Epithelial cell of proximal tubule (primary cell): Measurements from ENCODE around the gene CYTH1. TPM values are rescaled to one million over a fixed set of nuclear protein-coding genes. Genes with fewer than 3 reads are reported as not detected.

Source experiments
- DNase-seq: peaks from one replicate; pipeline ENCODE4 v3.0.0-alpha.2; 2011; ENCODE audit warnings: low read depth
- H3K4me3 ChIP-seq: 2 replicates; pipeline ENCODE4 v1.5.1; 2011; ENCODE audit warnings: low read depth, mild to moderate bottlenecking, low read length
- CTCF ChIP-seq: conservative IDR thresholded peaks from 2 replicates; pipeline ENCODE4 v1.5.1; 2012; ENCODE audit warnings: low read depth, mild to moderate bottlenecking, low read length
- total RNA-seq: library from RNA; depleted of rRNA; stranded (reverse); fragments of >200 nt; gene quantifications from 2 replicates; pipeline ENCODE4 v1.2.3, GENCODE V29; 2015

Gene CYTH1
- total RNA-seq, 1 donor from 2014 or later = 16.8 TPM

DNA sequence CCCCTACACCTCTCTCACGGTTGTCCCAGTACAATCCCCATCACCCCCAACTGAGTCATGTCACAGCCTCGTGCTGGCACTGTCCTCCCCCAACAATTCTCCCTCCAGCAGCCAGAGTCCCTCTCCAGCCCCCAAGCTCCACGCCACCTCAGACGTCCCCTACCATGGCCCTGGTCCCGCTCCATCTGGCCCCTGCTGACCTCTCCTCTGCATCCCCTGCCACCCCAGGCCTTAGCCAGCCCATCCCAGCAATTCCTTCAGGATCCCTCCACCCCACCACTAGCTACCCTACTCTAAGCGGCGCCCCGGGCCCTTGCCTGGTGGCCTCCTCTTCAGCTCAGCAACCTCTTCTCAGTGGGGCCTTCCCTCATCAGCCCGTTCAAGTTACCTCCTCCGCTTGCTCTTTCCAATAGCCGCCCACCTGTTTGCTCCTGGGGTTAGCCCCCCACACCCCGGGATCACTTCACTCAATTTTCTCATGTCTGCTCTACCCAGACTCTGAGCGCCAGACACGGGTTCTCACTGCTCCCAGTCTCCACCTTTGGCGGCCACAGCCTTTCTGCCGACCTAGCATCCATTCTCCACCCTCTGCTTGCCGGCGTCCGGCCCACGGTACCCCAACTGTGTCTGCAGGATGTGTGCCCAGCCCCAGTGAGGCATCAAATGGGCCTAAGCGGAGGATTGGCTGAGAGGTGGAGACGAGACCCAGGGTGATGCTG lies 112.7 kb downstream of the CYTH1 start:
- DNase-seq = no peak
- TF ChIP-seq CTCF = no peak
- no peak overlapping the region for H3K4me3 ChIP-seq

GRCh38 chr17:78668847-78669246 lies 113.2 kb downstream of the CYTH1 start:
- TF ChIP-seq CTCF = no peak
- DNase-seq = no peak
- no peak overlapping the region for H3K4me3 ChIP-seq

GRCh38 chr17:78667741-78668640 lies 114.1 kb downstream of the CYTH1 start:
- H3K4me3 ChIP-seq = no peak overlapping the region
- no peak for DNase-seq
- TF ChIP-seq CTCF = no peak

DNA sequence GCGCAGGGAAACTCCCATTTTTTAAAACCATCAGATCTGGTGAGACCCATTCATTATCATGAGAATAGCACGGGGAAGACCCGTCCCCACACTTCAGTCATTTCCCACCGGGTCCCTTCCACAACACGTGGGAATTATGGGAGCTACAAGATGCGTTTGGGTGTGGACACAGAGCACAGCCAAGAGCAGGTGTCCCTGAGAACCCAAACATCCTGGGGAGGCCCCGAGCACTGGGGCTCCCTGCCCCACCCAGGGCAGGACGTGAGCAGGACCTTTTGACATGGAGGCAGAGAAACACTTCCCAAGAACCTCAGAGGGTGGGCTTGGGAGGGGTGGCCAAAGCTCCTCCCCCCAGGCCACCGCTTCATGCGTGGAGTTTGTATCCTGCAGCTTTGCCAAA lies 115.0 kb downstream of the CYTH1 start:
- H3K4me3 ChIP-seq = no peak overlapping the region
- TF ChIP-seq CTCF = no peak
- no peak for DNase-seq

DNA sequence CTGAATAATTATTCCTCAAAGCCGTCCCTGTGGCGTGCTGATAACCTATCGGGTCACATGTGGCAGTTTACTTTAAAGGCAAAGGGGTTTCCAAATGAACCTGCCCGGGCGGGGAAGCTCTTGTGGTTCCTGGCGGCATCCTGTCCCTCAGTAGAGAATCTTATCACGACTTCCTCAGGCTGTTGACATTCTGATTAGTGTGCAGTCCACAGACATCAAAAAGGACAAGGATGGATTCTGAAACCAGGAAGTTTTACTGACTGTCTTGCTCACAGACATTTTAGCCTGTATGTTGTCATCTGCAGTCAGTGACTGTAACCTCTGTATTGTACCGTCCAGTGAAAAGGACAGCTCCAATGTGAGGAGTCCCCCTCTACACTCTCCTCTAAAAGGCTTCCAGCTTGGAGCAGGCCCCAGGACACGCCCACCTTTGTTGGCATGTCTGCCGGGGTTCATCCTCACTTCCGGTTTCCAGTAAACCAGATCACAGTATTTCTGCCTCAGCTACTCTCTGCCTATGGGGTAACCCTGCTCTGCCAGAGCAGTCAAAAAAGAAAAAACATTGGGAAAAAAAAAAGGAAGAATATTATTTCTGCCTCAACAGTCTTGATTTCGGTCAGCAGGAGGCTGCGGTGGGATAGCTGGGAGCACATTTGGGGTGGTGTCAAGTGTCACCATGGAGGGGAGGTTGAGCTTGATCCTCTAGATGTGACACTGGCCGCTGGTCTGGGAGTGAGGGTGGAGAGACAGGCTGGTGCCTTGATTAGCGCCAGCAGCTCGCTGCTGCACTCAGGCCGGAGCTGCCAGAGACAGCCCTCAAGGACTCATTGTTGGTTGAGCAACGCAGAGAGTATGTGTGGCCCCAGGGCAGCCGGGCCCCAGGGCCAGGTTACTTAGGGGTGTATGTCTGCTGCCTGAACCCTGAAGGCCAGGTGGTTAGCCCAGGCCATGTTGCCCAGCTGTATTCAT lies 115.8 kb downstream of the CYTH1 start:
- no peak for TF ChIP-seq CTCF
- no peak for DNase-seq
- H3K4me3 ChIP-seq = no peak overlapping the region

GRCh38 chr17:78665387-78665951 lies 116.6 kb downstream of the CYTH1 start:
- no peak for DNase-seq
- H3K4me3 ChIP-seq = no peak overlapping the region
- TF ChIP-seq CTCF = no peak
